Subcutaneous adipose tissue (tissue), 4 donors: Measurements from ENCODE around the gene CCDC70. TPM values are rescaled to one million over a fixed set of nuclear protein-coding genes. Genes with fewer than 3 reads are reported as not detected.

Experiments
- total RNA-seq, 4 donors: library from RNA; depleted of rRNA; stranded (reverse); fragments of >200 nt; gene quantifications; one replicate each; pipeline ENCODE4 v1.1.0, GENCODE V29; 2016
- TF ChIP-seq, protein P1 (sequence below): fragments of 450-650 bp; IDR thresholded peaks from one replicate; pipeline ENCODE4 v1.5.1; 2016; ENCODE audit warnings: low read depth, mild to moderate bottlenecking, control low read depth, antibody characterized with exemption, moderate library complexity

Gene CCDC70
- total RNA-seq, result not detected

DNA sequence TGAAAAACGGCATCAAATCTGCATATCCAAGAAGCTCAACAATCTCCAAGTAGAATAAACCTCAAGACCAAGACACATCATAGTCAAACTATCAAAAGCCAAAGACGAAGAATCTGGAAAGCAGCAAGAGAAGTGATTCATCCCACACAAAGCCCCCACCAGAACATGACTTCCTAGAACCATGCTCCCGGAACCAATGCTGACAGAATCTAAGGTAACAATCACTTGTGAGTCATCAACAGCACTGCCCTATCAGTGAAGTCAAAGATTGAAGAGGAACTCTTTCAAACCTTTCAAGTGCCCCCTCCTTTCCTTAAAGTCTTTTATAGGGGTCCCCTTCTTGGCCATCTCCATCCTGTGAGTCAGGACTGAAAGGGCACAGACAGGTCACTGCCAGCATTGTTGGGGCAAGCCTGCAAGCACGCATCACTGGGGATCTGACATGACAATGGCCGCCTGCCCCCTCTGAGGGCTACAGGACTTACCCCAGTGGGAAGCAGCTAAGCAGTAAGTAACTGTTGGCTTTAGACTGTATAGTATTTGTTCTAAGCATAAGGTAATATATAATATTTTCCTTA is at the start of gene CCDC70:
CCDC70 (plus strand) TSS at position 247 of the 578 bp plus-strand sequence. CDS start 3,443 bp downstream, outside the sequence.
- TF ChIP-seq, protein P1, sequence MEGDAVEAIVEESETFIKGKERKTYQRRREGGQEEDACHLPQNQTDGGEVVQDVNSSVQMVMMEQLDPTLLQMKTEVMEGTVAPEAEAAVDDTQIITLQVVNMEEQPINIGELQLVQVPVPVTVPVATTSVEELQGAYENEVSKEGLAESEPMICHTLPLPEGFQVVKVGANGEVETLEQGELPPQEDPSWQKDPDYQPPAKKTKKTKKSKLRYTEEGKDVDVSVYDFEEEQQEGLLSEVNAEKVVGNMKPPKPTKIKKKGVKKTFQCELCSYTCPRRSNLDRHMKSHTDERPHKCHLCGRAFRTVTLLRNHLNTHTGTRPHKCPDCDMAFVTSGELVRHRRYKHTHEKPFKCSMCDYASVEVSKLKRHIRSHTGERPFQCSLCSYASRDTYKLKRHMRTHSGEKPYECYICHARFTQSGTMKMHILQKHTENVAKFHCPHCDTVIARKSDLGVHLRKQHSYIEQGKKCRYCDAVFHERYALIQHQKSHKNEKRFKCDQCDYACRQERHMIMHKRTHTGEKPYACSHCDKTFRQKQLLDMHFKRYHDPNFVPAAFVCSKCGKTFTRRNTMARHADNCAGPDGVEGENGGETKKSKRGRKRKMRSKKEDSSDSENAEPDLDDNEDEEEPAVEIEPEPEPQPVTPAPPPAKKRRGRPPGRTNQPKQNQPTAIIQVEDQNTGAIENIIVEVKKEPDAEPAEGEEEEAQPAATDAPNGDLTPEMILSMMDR, result no peak

DNA sequence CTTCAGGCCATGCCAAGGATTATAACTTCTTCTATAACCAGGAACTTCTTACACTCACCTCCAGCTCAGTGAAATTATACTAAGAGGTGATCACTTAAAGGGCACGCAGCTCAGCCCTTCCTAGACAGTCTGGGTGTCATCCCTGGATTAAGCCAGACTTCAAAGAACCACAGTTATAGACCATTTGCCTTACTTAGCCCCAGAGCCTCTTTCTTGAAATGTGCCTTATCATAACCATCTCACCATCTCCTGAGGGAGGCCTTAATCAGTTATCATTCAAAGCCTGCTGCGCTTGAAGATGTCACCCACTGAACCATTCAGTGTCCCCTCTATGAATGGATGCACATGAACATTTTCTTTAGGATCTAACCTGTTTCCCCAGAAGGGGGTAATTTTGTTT is 47.7 kb upstream of the CCDC70 start:
- TF ChIP-seq, protein P1, result no peak

DNA sequence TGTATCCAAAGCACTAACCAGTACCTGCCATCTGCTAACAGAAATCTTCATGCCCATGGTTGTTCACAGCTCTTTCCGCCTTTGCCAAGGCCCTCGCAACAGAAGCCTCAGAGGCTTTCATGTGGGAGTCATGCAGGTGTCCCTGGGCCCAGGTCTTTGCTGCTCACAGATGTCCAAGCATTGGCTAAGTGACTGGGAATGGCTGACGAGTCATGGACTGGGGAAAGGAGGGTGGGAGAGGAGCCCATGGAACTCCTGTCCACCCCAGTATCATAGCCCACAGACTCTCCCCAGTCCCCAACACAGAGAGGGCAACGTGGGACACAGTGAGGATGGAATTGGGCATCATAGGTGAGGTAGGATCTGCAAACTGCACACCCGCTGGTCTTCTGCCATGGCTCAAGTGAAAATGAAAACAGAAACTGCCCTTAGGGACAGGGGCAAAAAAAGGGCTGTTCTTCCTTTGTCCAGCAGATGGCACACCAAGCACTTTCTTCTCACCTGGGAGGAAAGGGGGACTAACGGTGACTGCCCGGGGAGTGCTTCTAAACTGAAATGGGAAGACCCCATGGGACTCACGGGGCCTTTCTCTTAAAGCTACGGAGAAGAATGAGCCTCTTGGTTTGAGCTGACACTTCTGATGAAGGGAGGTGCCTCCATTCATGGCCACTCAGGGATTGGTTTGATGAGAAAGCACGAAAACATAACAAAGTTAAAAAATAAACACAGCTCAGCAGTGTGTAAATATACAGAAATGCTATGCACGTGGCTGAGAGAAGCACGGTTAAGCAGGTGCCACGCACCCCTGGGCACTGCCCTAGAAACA is 46.7 kb upstream of the CCDC70 start:
- TF ChIP-seq, protein P1, result no peak

DNA sequence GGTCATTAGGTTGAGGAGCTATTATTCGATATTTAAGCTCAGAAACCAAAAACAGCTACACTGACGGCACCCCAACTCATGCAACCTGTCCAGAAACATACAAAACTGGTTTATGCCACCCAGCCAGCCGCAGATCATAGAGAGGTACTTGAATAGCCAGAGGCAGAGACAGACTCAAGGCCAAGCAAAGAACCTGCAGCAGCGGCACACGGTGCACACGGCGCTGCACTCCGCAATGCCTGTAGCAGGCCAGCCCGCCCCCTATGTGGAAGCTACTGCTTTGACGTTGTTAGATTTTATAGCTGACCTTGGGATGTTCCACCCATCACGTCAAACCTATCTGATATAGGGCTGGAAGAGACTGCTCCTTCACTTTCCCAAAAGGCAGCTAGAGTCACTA is 45.9 kb upstream of the CCDC70 start:
- TF ChIP-seq, protein P1, result no peak

DNA sequence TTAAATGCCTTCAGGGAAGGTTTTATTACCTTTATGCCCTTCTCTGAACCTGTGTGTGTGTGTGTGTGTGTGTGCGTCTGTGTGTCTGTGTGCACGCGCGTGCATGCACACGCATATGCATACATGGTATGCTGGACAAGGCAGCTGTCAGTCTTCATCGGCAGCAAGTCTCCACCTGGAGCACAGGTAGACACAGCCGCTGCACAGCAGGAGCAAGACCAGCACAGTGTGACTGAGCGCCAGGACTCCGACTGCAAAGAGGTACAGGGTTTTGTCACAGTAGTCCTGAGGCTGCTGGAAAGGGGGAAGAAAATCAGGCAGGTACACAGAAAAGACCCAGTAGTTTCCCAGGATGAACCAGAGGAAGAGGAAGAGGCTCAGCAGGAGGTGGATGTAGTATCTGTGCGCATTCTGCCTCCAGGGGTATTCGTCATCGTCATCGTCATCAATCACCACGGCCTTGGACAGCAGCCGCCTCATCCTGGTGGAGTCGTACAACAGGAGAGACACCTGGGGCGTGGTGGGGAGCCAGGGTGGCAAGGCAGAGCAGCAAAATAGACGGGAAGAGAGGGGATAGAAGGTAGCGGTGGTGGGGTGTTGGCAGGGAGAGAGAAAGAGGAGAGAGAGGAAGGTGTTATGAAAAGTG is 45.0 kb upstream of the CCDC70 start:
- TF ChIP-seq, protein P1, result no peak

DNA sequence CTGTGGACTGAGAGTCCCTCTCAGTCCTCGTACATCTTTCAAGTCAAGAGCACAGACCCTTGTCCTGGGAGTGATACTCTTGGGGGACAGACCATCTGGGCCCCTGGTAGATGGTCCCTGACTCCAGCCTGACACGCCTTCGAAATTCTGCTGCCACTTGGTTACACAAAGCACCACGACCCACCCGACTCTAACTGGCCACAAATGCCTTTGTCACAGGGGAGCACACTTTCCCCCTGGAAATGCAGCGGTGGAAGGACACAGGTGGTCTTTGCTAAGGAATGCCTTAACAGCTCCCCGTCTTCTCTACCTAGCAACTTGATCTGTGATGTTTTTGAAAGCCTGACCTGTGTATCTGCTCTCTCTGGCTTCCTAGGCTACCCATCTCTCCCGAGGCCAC is 44.1 kb upstream of the CCDC70 start:
- TF ChIP-seq, protein P1, result no peak

DNA sequence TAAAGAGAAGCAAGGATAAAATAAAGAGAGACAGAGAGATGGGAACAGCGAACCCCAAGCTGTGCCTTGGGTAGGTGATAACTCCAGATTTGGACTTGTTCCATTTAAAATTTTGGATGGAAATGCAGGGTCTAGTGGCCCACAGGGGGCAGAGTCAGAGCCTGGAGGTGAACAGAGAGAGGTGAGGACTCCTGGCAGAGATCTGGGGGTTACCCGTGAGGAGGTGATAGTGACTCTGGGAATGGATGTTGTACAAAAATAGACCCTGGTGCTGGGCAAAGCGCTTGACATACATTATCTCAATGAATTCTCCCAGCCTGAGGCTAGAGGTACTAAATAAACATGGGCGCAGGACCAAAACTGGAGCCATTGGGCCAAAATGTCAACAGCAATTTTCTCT is 43.5 kb upstream of the CCDC70 start:
- TF ChIP-seq, protein P1, result no peak
